ENCODE measurements around the gene ANKFN1. TPM values are rescaled to one million over a fixed set of nuclear protein-coding genes. Genes with fewer than 3 reads are reported as not detected.

Gene ANKFN1
- total RNA-seq, 1 donor from 2014 or later, result 0.75 TPM

GRCh38 chr17:56424005-56424404, 270.7 kb downstream of the ANKFN1 start:
- no peaks in the 10 kb centered on the region for H3K4me1 ChIP-seq
- no peaks in the 10 kb centered on the region for H3K9me3 ChIP-seq
- intact Hi-C loops (cut with DNase I), result no loop called here
- no peaks in the 10 kb centered on the region for H3K27me3 ChIP-seq
- DNase-seq (no peak), ATAC-seq (no peak)
- H3K4me3 ChIP-seq, result no peak overlapping the region
- no peak overlapping the region for H3K27ac ChIP-seq
- no peaks in the 10 kb centered on the region for H3K36me3 ChIP-seq
- TF ChIP-seq, protein P1, sequence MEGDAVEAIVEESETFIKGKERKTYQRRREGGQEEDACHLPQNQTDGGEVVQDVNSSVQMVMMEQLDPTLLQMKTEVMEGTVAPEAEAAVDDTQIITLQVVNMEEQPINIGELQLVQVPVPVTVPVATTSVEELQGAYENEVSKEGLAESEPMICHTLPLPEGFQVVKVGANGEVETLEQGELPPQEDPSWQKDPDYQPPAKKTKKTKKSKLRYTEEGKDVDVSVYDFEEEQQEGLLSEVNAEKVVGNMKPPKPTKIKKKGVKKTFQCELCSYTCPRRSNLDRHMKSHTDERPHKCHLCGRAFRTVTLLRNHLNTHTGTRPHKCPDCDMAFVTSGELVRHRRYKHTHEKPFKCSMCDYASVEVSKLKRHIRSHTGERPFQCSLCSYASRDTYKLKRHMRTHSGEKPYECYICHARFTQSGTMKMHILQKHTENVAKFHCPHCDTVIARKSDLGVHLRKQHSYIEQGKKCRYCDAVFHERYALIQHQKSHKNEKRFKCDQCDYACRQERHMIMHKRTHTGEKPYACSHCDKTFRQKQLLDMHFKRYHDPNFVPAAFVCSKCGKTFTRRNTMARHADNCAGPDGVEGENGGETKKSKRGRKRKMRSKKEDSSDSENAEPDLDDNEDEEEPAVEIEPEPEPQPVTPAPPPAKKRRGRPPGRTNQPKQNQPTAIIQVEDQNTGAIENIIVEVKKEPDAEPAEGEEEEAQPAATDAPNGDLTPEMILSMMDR (IDR thresholded peaks at IDR 0.05), result no peak

DNA sequence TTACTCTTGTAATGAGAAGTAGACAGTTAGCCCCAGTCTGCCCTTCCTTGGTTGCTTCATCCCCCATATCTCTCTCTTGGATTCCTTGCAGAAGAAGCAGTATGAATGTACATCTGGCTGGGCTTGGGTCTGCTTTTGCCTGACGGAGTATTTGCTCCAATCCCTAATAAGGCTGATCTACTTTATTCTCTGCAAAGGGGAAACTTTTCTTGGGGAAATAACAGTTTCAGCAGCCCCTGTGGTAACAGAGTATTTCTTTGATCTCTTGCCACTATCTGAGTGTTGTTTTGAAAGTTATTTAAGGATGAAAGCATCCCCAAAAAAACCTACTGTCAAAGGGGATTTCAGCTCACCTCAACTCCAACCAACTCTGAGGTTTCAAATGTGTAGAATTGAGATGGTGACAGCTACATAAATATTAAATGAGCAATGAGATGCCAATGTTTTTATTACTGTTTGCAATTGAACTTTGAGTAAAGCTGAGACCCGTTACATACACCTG, 271.3 kb downstream of the ANKFN1 start:
- Histone ChIP-seq H3K36me3 (no peaks in the 10 kb centered on the region), H3K27ac (no peak overlapping the region), H3K9me3 (no peaks in the 10 kb centered on the region), H3K4me3 (no peak overlapping the region), H3K27me3 (no peaks in the 10 kb centered on the region), H3K4me1 (no peaks in the 10 kb centered on the region)
- TF ChIP-seq, protein P1 (IDR thresholded peaks at IDR 0.05), result no peak
- DNase-seq (no peak), ATAC-seq (no peak)
- intact Hi-C loops (cut with DNase I), result no loop called here

DNA sequence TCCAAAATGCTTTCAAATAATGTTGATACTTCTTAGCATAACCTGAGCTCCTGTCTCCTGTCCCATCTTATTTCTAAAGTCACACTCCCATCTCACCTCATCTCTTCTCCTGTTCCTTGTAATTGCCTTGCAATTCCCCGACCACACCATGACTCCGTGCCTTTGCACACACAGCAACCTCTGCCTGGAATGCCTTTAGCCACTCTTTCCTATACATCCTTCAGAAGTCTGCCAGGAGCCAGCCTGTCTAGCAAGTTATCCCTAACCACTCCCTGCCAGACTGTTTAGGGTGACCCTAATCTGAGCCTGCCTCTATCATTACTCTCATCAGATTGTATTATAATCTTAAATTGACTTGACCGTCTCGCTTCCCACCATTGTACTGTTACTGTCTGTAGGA, 272.2 kb downstream of the ANKFN1 start:
- Histone ChIP-seq H3K27me3 (no peaks in the 10 kb centered on the region), H3K27ac (no peak overlapping the region), H3K4me1 (no peaks in the 10 kb centered on the region), H3K9me3 (no peaks in the 10 kb centered on the region), H3K4me3 (no peak overlapping the region), H3K36me3 (no peaks in the 10 kb centered on the region)
- no peak for DNase-seq
- TF ChIP-seq, protein P1 (IDR thresholded peaks at IDR 0.05), result no peak
- intact Hi-C loops (cut with DNase I), result no loop called here
- ATAC-seq, result no peak

GRCh38 chr17:56426901-56427300, 273.6 kb downstream of the ANKFN1 start:
- no peak for ATAC-seq
- H3K4me3 ChIP-seq, result no peak overlapping the region
- H3K27me3 ChIP-seq, result no peaks in the 10 kb centered on the region
- no peaks in the 10 kb centered on the region for H3K9me3 ChIP-seq
- no peak for DNase-seq
- H3K4me1 ChIP-seq, result no peaks in the 10 kb centered on the region
- intact Hi-C loops (cut with DNase I), result no loop called here
- no peak overlapping the region for H3K27ac ChIP-seq
- H3K36me3 ChIP-seq, result no peaks in the 10 kb centered on the region
- TF ChIP-seq, protein P1 (IDR thresholded peaks at IDR 0.05), result no peak

GRCh38 chr17:56431736-56432135, 278.5 kb downstream of the ANKFN1 start:
- intact Hi-C loops (cut with DNase I), result no loop called here
- ATAC-seq (no peak), DNase-seq (no peak)
- Histone ChIP-seq H3K9me3 (no peaks in the 10 kb centered on the region), H3K27me3 (no peaks in the 10 kb centered on the region), H3K27ac (no peak overlapping the region), H3K36me3 (no peaks in the 10 kb centered on the region), H3K4me1 (no peaks in the 10 kb centered on the region), H3K4me3 (no peak overlapping the region)
- TF ChIP-seq, protein P1 (IDR thresholded peaks at IDR 0.05), result no peak

- ATAC-seq, result no peak
These were observed 279.2 kb downstream of the ANKFN1 start for GRCh38 chr17:56432443-56432842.

More at GRCh38 chr17:56432443-56432842, 279.2 kb downstream of the ANKFN1 start:
- intact Hi-C loops (cut with DNase I), result no loop called here
- Histone ChIP-seq H3K36me3 (no peaks in the 10 kb centered on the region), H3K27me3 (no peaks in the 10 kb centered on the region), H3K9me3 (no peaks in the 10 kb centered on the region), H3K27ac (no peak overlapping the region), H3K4me3 (no peak overlapping the region), H3K4me1 (no peaks in the 10 kb centered on the region)
- TF ChIP-seq, protein P1 (IDR thresholded peaks at IDR 0.05), result no peak
- no peak for DNase-seq
